Occipital lobe (tissue), 2 donors: ENCODE measurements around the gene HS2ST1. TPM values are rescaled to one million over a fixed set of nuclear protein-coding genes. Genes with fewer than 3 reads are reported as not detected.
"Not testable (repeated sequence)": the region's sequence is repeated elsewhere in the genome, so short reads cannot be mapped to it uniquely, and the experiment has no call there.

ENCODE experiments used
- DNase-seq: peaks from one replicate; lab custom pipeline; 2025; lab: John Stamatoyannopoulos, UW
- total RNA-seq: library from RNA; depleted of rRNA; stranded (reverse); fragments of >200 nt; gene quantifications from one replicate; pipeline ENCODE4 v1.2.3, GENCODE V29; 2014

Gene HS2ST1
- total RNA-seq, 1 donor from 2014 or later: 39.1 TPM

GRCh38 chr1:87061742-87062156 is 147.3 kb downstream of the HS2ST1 start:
- no peak for DNase-seq

DNA sequence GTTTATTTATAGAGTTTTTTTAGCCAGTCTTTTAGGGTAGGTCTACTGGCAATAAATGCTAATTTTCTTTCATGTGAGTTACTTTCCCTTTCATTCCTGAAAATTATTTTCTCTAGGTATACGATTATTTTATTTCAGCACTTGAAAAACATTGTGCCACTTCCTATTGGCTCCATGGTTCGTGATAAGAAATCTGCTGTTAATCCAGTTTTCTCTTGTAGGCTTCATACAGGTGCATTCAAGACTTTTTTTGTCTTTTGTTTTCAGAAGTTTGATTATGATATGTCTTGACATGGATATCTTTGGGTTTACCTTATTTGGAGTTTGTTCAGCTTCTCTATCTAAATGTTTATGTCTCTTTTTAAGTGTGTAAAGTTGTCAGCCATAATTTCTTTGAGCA is 148.3 kb downstream of the HS2ST1 start:
- no peak for DNase-seq

- DNase-seq: no peak
Measured at GRCh38 chr1:87064309-87064708, 149.9 kb downstream of the HS2ST1 start.

DNA sequence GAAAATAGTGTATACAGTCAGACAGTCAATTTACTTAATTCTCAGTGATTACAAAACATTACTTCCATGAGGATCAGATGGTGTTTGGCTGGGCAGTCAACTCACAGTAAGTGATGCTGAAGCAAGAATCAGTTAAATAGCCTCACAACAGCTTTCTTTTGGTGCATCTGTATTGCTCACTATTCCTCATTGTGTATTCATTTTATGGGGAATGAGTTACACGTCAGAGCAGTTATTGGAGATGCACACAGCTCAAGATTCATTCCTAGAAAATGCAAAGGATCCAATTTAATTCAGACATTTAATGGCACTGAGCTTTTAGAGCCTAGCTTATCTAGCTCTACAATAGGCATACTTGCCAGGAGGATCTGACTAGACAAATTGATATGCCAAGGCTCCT is 150.6 kb downstream of the HS2ST1 start:
- DNase-seq: no peak

DNA sequence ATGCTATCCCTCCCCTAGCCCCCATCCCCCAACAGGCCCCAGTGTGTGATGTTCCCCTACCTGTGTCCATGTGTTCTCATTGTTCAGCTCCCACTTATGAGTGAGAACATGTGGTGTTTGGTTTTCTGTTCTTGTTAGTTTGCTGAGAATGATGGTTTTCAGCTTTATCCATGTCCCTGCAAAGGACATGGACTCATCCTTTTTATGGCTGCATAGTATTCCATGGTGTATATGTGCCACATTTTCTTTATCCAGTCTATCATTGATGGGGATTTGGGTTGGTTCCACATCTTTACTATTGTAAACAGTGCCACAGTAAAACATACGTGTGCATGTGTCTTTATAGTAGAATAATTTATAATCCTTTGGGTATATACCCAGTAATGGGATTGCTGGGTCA is 152.3 kb downstream of the HS2ST1 start:
- not testable (repeated sequence) for DNase-seq

GRCh38 chr1:87072411-87072810 is 158.0 kb downstream of the HS2ST1 start:
- DNase-seq: no peak

GRCh38 chr1:87072904-87073303 is 158.5 kb downstream of the HS2ST1 start:
- DNase-seq: no peak

DNA sequence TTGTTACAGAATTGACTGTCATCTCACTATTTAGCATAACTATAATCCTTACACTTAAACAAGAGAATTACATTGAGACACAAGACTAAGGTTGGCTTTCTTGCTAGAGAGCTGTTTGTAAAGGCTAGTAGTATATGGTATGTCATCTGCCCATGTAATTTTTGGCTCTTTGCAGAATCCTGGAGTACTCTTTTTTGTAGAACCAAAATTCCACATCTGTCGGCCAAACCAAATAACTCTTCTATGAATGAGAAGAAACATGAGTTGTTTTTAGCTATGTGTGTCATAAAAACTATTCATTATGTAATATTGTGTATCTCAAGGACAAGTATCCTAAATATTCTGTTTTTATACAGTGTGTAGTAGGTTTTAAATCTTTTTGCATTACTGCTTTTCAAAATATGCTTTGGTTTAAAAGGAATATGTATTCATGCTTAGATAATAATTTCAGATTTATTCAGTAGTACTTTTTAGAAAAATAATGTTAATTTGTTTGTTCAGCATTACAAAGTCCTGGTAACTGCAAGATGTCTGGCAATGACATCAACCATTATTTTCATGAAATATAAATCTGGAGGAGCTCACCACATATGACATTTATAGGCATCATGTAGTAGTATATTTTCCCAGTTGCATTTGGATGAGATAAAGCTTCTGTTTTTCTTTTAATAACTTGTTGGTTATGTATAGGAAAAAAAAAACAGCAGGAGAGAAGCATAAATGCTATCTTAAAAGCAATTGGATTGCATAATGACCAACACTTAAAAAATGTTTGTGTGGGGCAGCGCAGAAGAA is 159.8 kb downstream of the HS2ST1 start:
- no peak for DNase-seq

- no peak for DNase-seq
Measured at GRCh38 chr1:87077959-87078639, 163.7 kb downstream of the HS2ST1 start.

DNA sequence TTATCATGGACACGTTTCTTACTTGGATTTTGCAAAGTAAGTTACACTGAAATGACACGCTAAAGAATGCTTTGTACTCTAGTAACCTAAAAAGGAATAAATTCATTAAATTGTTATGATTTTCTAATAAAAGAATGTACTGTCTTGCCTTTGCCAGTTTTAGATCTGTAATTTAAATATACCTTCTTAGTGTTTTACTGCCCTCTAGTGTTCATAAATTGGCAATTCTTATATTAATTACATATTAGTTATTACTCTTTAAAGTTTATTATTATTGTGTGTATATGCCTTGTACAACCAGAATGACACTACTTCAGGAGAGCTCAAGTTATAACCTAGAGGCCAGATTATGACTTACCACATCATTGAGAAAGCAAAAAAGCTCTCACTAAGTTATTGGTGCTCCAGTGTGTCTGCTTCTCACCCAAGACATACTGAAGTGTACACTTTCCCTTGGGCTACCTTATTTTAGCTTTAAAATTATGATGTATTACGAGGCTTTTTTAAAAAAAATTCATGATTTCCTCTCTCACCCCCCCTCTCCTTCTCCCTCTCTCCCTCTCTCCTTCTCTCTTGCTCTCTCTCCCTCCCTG is 169.9 kb downstream of the HS2ST1 start:
- DNase-seq: no peak

DNA sequence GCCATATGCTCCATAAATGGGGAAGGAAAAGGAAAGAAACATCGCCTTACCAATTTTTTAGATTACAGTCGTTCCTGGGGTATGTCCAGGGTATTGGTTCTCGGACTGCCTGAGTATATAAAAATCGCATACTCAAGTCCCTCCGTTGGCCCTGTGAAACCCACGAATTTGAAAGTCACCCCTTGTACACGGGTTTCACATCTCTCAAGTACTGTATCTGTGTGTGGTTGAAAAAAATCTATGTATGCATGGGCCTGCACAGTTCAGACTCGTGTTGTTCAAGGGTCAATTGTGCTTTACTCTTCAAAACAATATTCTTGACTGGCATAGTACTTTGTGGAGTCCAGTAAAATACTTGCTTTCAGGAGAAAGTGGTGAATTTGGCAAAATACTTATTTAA is 171.7 kb downstream of the HS2ST1 start:
- no peak for DNase-seq

DNA sequence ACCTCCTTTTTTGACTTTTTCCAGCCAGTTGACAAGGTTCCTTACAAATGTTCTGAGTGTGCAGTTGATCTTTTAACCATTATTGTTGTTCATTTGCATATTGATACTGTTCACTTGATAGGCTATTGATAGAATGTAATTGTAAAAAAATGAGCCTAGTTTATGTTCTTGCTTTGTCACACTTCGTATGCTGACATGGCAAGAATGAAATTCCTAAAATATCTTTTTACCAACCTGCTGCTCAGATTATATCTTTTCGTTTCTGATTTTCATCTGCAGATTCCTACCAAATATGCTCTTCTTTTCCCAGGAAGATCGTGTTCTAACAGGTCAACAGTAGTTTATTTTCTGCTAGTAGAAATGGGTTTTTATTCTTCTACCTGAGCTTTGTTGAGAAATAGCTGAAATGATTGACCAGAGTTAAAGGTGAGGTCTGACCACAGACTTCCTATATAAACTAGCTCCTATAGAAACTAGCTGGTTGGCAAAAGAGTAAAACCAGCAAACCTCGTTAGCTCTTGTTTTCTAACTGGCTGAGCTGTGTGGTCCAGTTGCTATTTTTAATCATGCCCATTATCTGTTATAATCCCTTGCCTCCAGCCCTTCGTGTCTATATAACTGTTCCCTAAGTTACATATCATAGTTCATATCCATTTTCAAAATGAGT is 174.8 kb downstream of the HS2ST1 start:
- no peak for DNase-seq

DNA sequence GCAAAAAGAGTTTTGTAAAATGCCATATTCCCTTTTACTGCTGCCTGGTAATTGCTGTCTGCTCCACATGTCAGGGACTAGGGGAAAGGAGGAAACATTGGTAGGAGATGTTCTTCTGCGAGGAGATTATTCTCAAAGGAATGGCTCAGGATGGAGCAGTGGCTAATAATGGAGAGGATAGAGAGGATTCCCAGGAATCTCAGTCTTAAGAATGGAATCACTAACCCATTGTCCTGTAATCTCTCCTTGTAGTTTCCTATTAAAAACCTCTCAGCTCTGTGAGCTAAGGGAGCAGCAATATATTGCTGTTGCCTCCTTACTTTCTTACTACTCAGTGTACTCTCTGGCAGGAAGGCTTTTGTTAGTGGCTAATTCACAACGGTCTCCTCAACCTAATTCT is 175.4 kb downstream of the HS2ST1 start:
- no peak for DNase-seq

GRCh38 chr1:87091425-87091824 is 177.0 kb downstream of the HS2ST1 start:
- no peak for DNase-seq

GRCh38 chr1:87092846-87093245 is 178.4 kb downstream of the HS2ST1 start:
- no peak for DNase-seq

- DNase-seq: no peak
Measured at GRCh38 chr1:87093286-87093685, 178.9 kb downstream of the HS2ST1 start.

DNA sequence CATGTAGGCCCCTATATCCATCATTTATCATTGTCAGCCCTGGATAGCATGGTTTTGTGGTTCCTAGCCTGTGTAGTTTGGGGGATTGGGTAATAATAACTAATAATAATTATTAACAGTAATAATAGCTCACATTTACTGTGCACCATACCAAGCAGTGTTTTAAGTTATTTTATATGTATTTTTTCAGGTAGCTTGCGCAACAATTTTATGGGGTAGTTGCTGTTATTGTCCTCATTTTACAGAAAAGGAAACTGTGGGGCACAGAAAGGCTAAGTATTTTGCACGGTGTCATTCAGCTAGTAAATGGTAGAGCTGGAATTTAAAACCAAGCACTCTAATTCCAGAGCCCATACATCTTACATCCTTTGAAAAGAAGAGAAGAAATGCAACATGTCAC is 179.8 kb downstream of the HS2ST1 start:
- no peak for DNase-seq

- DNase-seq: no peak
Measured at GRCh38 chr1:87100271-87100670, 185.8 kb downstream of the HS2ST1 start.

DNA sequence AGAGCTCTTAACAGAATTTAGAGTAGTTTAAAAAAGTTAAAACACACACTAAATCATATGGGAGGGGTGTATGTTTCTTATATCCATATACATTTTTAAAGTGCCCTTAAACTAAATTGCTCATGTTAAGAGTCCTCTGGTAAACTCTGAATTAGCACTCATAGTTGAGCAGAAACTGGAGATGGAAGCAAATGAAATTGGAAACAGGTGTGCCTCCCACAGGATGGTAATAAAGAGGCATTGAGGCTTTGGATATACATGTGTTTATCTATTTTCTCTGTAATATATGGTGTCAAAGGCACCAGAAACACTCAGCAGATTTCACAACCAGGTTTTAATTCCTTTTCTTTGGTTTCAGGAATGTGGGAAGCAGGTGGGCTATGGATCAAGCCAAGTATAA is 188.6 kb downstream of the HS2ST1 start:
- DNase-seq: no peak

DNA sequence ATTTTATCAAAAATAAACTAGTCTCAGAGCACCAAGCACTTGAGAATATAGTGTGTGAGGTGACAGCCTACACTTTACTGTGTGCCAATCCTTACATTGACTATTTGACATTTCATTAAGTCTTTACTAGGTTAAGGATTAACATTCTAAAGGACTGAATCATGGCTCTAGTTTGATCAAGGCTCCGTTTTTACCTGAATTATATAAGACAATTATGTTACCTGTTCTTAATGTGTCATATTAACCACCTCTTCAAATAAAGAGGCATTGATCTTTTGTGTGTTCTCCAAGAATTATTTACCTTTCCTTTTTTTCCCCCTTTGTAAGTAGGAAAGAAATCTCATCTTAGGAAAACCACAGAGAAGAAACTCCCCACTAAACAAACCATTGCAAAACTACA is 189.7 kb downstream of the HS2ST1 start:
- DNase-seq: no peak

GRCh38 chr1:87104945-87105344 is 190.5 kb downstream of the HS2ST1 start:
- no peak for DNase-seq

GRCh38 chr1:87106144-87106543 is 191.7 kb downstream of the HS2ST1 start:
- no peak for DNase-seq
